Muscle of leg (tissue), 16 donors: ENCODE data around the gene DNASE1L1. TPM values are rescaled to one million over a fixed set of nuclear protein-coding genes. Genes with fewer than 3 reads are reported as not detected.

Source experiments
- DNase-seq: peaks from one replicate; pipeline ENCODE4 v3.0.0; 2013
- H3K27ac ChIP-seq: one replicate; pipeline ENCODE4 v1.5.1; 2013; ENCODE audit warnings: mild to moderate bottlenecking, low read length, control low read depth
- H3K27me3 ChIP-seq: one replicate; pipeline ENCODE4 v1.6.1; 2013; ENCODE audit warnings: low read length; ENCODE audit not compliant: control insufficient read depth, insufficient read depth
- H3K36me3 ChIP-seq: one replicate; pipeline ENCODE4 v1.6.1; 2013; ENCODE audit warnings: low read length; ENCODE audit not compliant: control insufficient read depth, insufficient read depth
- H3K4me1 ChIP-seq: one replicate; pipeline ENCODE4 v1.6.1; 2013; ENCODE audit warnings: low read length; ENCODE audit not compliant: control insufficient read depth, insufficient read depth
- H3K4me3 ChIP-seq: one replicate; pipeline ENCODE4 v1.5.1; 2013; ENCODE audit warnings: low read length, control low read depth
- H3K9me3 ChIP-seq: replicated peaks from 2 replicates; pipeline ENCODE4 v1.6.1; 2013; ENCODE audit warnings: low read depth, low read length; ENCODE audit not compliant: control insufficient read depth
- WGBS: methylation state at CpG from one replicate; pipeline ENCODE4 v1.1.5; 2013; ENCODE audit warnings: missing lambda C conversion rate; ENCODE audit not compliant: insufficient coverage; 5-methylcytosine and 5-hydroxymethylcytosine counted together
- long read RNA-seq, 11 donors: transcript quantifications; one replicate each; lab custom pipeline, GENCODE V29; 2026
- polyA plus RNA-seq, 8 donors: library from polyadenylated mRNA; unstranded; fragments of 120-200 nt; gene quantifications; one replicate each; pipeline versions ENCODE4 v1.2.1 to v1.2.3, GENCODE V29; 2013; ENCODE audit warnings: inconsistent platforms in 1 of 8, low replicate concordance in 1 of 8; ENCODE audit not compliant: insufficient read length in 8 of 8, insufficient read depth in 1 of 8
- total RNA-seq: library from RNA; stranded (reverse); fragments of 120-200 nt; gene quantifications from one replicate; pipeline ENCODE4 v1.2.4, GENCODE V29; 2013

The DNASE1L1 gene, protein sequence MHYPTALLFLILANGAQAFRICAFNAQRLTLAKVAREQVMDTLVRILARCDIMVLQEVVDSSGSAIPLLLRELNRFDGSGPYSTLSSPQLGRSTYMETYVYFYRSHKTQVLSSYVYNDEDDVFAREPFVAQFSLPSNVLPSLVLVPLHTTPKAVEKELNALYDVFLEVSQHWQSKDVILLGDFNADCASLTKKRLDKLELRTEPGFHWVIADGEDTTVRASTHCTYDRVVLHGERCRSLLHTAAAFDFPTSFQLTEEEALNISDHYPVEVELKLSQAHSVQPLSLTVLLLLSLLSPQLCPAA
- total RNA-seq (35.2 TPM), polyA plus RNA-seq (10 to 100 TPM; 17.8 to 38.7 (median 30.8) TPM)
- long read RNA-seq, donor 1, transcript DNASE1L1-203 (8 exons, 2,110 nt): major isoform, 7 of 12 reads
- long read RNA-seq, donor 1, partial matches to known transcripts: 5 of 12 reads
- long read RNA-seq, donor 1, other reads (novel, unspliced or antisense): 0 of 12 reads
- long read RNA-seq, donor 2, partial matches to known transcripts: 0 of 1 reads
- long read RNA-seq, donor 2, other reads (novel, unspliced or antisense): 0 of 1 reads
- long read RNA-seq, donor 3, transcript DNASE1L1-203 (8 exons, 2,110 nt): major isoform, 14 of 23 reads
- long read RNA-seq, donor 3, partial matches to known transcripts: 5 of 23 reads
- long read RNA-seq, donor 3, other reads (novel, unspliced or antisense): 0 of 23 reads
- long read RNA-seq, donor 4, partial matches to known transcripts: 11 of 12 reads
- long read RNA-seq, donor 4, other reads (novel, unspliced or antisense): 0 of 12 reads
- long read RNA-seq, donor 5, transcript DNASE1L1-203 (8 exons, 2,110 nt): major isoform, 11 of 165 reads
- long read RNA-seq, donor 5, partial matches to known transcripts: 151 of 165 reads
- long read RNA-seq, donor 5, other reads (novel, unspliced or antisense): 0 of 165 reads
- long read RNA-seq, donor 6, transcript DNASE1L1-203 (8 exons, 2,110 nt): major isoform, 17 of 212 reads
- long read RNA-seq, donor 6, partial matches to known transcripts: 177 of 212 reads
- long read RNA-seq, donor 6, other reads (novel, unspliced or antisense): 13 of 212 reads
- long read RNA-seq, donor 7, transcript DNASE1L1-203 (8 exons, 2,110 nt): major isoform, 6 of 9 reads
- long read RNA-seq, donor 7, partial matches to known transcripts: 0 of 9 reads
- long read RNA-seq, donor 7, other reads (novel, unspliced or antisense): 0 of 9 reads
- long read RNA-seq, donor 8, partial matches to known transcripts: 0 of 5 reads
- long read RNA-seq, donor 8, other reads (novel, unspliced or antisense): 0 of 5 reads
- long read RNA-seq, donor 9, transcript DNASE1L1-203 (8 exons, 2,110 nt): major isoform, 8 of 13 reads
- long read RNA-seq, donor 9, partial matches to known transcripts: 5 of 13 reads
- long read RNA-seq, donor 9, other reads (novel, unspliced or antisense): 0 of 13 reads
- long read RNA-seq, donor 10, partial matches to known transcripts: 0 of 6 reads
- long read RNA-seq, donor 10, other reads (novel, unspliced or antisense): 0 of 6 reads
- long read RNA-seq, donor 11, transcript DNASE1L1-203 (8 exons, 2,110 nt): major isoform, 6 of 13 reads
- long read RNA-seq, donor 11, partial matches to known transcripts: 6 of 13 reads
- long read RNA-seq, donor 11, other reads (novel, unspliced or antisense): 0 of 13 reads

DNA sequence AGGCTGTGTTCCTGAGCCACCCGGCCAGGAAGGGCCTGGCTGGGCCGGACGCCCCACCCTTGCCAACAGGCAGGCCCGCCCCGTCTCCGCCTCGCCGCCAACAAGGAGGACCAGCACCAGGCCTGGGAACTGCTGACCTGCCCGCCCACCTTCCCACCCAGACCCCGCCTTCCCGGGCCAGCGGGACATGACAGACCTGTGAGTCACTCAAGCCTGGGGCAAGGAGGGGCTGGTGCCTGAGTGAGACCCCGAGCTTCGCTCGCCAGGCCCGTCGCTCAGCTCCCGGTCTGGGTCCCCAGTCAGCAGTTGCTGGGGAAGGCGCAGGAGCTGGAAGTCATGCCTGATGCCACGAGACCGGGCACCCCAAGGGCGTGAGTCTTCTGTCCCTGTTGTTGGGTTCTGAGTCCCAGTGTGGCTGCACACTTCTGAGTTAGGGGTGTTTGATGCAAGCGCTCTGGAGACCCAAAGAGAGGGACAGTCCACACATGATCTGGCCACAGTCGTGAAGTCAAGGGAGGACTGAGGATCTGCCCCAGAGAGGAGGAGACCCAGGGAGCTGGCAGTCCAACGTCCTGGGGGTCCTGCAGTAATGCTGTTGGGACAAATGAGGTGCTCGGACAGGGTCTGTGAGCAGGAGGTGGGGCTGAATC lies at the start of gene DNASE1L1:
Gene DNASE1L1 (minus strand): TSS at position 33 of the 650 bp plus-strand sequence. CDS start 3,686 bp downstream, outside the sequence.
- H3K9me3 ChIP-seq: peaks cover 5% of the 10 kb centered on the region
- H3K4me3 ChIP-seq: peak within 1 kb of the TSS; percentile 21
- peak; percentile 67 for DNase-seq
- H3K27me3 ChIP-seq: no peaks in the 10 kb centered on the region
- peak within 1 kb of the TSS; percentile 87 for H3K27ac ChIP-seq
- WGBS: 57% methylated on average over 18 of the region's 26 CpGs
- H3K36me3 ChIP-seq: peaks cover 10% of the 10 kb centered on the region
- peaks cover 19% of the 10 kb centered on the region for H3K4me1 ChIP-seq

DNA sequence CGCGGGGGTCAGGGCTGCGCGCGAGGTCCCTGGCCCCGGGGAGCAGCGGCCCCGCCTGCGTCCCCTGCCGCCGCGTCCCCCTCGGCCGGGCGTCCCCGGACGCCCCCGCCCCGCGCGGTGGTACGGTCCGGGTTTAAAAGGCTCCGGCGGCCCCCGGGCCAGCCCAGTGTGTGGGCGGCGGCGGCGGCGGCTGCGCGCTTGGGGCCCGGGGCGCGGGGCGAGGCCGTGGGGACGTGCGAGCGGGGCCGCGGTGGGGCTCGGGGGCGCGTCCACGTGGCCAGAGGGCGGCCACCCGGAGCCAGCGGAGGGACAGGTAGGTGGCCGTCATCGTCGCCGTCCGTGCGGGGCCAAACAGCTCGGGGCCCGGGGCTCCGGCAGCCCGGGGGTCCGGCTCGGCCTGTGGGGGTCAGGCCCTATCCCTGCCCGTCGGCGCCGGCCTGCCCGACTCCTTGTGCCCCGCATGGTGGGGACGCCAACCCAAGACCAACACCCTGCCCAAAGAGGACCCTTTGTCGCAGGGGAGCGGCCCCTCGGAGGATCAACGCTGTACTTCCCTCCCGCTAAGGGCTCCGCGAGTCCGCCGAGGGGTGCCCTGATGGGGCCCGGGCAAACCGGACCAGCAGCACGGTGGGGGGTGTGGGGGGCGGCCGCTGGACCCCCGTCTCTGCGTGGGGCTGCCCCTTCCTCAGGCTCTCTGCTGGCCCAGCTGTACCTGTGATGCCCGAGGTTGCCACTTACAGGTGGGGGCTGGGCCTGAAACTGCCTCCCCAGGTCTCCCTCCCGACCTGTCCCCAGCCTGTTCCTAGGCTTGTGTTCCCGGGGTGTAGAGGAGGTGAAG lies 49.3 kb upstream of the DNASE1L1 start, which contains the start of gene PLXNA3:
Gene PLXNA3 (plus strand): TSS at position 166 of the 838 bp plus-strand sequence. CDS start 1,903 bp downstream, outside the sequence.
- H3K36me3 ChIP-seq: peaks cover 26% of the 10 kb centered on the region
- no peaks in the 10 kb centered on the region for H3K27me3 ChIP-seq
- H3K4me1 ChIP-seq: peaks cover 9% of the 10 kb centered on the region
- peak within 1 kb of the TSS; percentile 65 for H3K4me3 ChIP-seq
- peak; percentile 69 for DNase-seq
- H3K9me3 ChIP-seq: peaks cover 2% of the 10 kb centered on the region
- no peak within 1 kb of the TSS for H3K27ac ChIP-seq
- WGBS: 30% methylated on average over 67 of the region's 88 CpGs

DNA sequence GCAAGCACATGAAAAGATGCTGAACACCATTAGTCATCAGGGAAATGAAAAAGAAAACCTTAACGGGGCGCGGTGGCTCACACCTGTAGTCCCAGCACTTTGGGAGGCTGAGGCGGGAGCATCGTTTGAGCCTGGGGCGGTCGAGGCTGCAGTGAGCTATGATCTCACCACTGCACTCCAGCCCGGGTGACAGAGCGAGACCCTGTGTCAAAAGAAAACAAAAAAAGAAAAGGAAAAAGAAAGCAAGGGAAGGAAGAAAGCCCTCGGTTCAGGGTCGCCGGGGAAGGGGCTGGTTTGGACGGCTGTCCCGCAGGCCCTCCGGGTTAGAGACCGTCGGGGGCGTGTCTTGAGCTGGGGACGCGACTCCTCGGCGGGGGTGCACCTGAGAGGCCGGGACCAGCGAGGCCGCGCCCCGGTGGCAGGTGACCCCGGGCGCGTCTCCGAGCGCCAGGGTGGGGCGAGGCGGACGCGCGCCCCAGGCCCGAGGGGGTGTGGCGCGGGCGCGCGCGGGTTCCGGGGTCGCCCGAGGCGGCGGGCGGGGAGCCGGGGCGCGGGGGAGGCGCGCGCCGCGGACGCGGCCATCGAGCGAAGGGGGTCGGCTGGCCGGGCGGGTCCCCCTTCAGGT lies 48.5 kb upstream of the DNASE1L1 start:
- 37% methylated on average over 59 of the region's 65 CpGs for WGBS
- DNase-seq: peak; percentile 39
- H3K36me3 ChIP-seq: peaks cover 21% of the 10 kb centered on the region
- no peak overlapping the region for H3K27ac ChIP-seq
- peak overlapping the region; percentile 43 for H3K4me3 ChIP-seq
- H3K9me3 ChIP-seq: peaks cover under 1% of the 10 kb centered on the region
- H3K27me3 ChIP-seq: no peaks in the 10 kb centered on the region
- peaks cover 9% of the 10 kb centered on the region for H3K4me1 ChIP-seq

DNA sequence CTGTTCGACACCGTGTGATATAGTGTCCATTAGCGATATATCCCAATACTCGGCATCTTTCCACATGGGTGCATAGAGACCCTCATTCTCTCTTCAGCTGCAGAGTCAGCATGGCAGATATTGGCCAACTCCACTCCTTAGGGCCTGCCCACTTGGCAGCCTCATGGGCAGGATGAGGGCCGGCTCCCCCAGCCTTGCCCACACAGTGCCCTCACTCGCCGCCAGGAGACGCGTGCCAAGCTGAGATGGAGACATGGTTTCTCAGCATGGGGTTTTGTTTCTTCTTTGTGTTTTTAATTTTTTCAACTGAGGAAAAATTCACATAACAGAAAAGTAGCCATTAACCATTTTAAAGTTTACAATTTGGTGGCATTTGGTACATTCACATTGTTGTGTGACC lies 43.8 kb upstream of the DNASE1L1 start:
- Histone ChIP-seq H3K4me1 (no peaks in the 10 kb centered on the region), H3K4me3 (no peak overlapping the region), H3K27ac (no peak overlapping the region), H3K27me3 (no peaks in the 10 kb centered on the region), H3K36me3 (peaks cover 29% of the 10 kb centered on the region), H3K9me3 (no peaks in the 10 kb centered on the region)
- DNase-seq: no peak
- WGBS: 92% methylated on average over 4 of the region's 9 CpGs

DNA sequence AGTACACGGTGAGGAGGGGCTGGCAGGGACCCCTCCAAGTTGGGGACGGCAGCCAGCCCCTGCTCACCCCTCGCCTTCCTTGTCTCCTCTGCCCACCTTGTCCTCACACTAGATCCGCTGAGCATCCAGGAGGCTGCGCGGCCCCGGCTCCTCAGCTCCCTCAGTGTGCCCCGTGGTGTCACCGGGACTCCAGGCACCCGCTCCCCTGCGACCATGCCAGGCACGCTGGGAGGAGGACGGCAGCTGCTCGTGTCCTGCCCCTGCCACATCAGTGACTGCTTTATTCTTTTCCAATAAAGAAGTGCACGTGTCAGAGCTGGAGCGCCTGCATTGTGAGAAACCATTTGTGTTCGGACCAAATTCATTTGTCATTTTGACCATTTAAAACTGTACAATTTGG lies 41.3 kb upstream of the DNASE1L1 start:
- 91% methylated on average over 16 of the region's 17 CpGs for WGBS
- Histone ChIP-seq H3K4me3 (no peak overlapping the region), H3K4me1 (peaks cover 5% of the 10 kb centered on the region), H3K9me3 (no peaks in the 10 kb centered on the region), H3K36me3 (peaks cover 48% of the 10 kb centered on the region), H3K27me3 (no peaks in the 10 kb centered on the region), H3K27ac (no peak overlapping the region)
- no peak for DNase-seq

DNA sequence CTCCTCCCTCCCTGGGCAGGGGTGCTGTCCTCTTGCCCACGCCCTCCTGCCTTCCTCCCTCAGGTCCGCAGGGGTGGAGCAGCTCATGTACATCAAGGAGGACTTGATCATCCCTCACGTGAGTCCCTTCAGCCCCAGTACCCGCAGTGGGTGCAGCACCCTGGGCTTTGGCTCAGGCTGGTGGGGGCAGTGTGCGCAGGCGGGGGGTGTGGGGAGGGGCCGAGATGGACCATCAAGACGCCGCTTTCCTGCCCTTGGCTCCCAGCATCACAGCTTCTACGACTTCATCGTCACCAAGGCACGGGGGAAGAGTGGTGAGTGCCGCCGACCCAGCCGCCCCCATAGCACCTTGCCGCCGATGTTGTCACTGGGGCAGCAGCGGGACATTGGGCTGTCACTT lies 40.6 kb upstream of the DNASE1L1 start:
- H3K4me1 ChIP-seq: peaks cover 11% of the 10 kb centered on the region
- no peak overlapping the region for H3K4me3 ChIP-seq
- peaks cover 48% of the 10 kb centered on the region for H3K36me3 ChIP-seq
- H3K27ac ChIP-seq: no peak overlapping the region
- WGBS: 86% methylated on average over 14 of the region's 18 CpGs
- no peak for DNase-seq
- H3K9me3 ChIP-seq: no peaks in the 10 kb centered on the region
- H3K27me3 ChIP-seq: no peaks in the 10 kb centered on the region

DNA sequence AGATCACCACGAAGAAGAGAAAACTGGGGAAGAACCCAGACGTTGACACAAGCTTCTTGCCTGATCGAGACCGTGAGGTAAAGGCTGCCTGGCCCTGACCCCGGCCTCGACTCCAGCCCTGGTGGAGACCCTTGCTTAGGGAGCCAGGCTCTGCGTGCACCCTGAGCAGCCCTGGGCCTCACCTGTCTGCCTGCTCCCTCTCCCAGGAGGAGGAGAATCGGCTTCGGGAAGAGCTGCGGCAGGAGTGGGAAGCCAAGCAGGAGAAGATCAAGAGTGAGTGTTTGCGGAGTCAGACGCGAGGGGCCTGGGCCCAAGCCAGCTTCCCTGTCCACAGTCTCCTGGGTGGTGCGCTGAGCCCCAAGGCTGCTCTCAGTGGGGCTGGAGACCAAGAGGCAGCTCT lies 39.4 kb upstream of the DNASE1L1 start:
- Histone ChIP-seq H3K4me1 (peaks cover 15% of the 10 kb centered on the region), H3K27me3 (no peaks in the 10 kb centered on the region), H3K27ac (no peak overlapping the region), H3K4me3 (no peak overlapping the region), H3K36me3 (peaks cover 48% of the 10 kb centered on the region), H3K9me3 (no peaks in the 10 kb centered on the region)
- no peak for DNase-seq
- 83% methylated on average over 14 of the region's 14 CpGs for WGBS

DNA sequence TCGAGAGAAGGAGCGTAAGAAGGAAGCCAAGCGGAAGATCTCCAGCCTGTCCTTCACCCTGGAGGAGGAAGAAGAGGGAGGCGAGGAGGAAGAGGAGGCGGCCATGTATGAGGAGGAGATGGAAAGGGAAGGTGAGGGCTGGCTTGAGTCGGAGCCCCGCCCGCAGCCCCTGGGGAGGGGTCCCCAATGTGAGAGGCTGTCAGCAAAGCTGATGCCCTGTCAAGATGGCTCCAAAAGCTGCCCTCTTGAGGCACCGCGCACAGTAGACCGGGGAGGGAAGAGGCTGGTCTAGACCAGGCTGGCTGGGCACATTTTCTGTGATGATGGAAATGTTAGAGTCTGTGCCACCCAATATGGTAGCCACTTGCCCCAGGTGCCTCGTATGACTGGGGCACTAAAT lies 37.4 kb upstream of the DNASE1L1 start:
- 82% methylated on average over 12 of the region's 12 CpGs for WGBS
- H3K36me3 ChIP-seq: peaks cover 61% of the 10 kb centered on the region
- no peak for DNase-seq
- no peak overlapping the region for H3K4me3 ChIP-seq
- H3K9me3 ChIP-seq: peaks cover 3% of the 10 kb centered on the region
- H3K4me1 ChIP-seq: peaks cover 17% of the 10 kb centered on the region
- no peak overlapping the region for H3K27ac ChIP-seq
- H3K27me3 ChIP-seq: no peaks in the 10 kb centered on the region
